ENCODE measurements around the gene TFR2. TPM values are rescaled to one million over a fixed set of nuclear protein-coding genes. Genes with fewer than 3 reads are reported as not detected.
A peak's percentile ranks its signal among the peaks of the same experiment; 100 is the strongest.

Gene TFR2
- total and polyA plus RNA-seq, 2 of the 13 experiments (the other 11 are each of a cell fraction or from before 2014, with no cell fraction given), result 36.9 to 64.2 TPM

DNA sequence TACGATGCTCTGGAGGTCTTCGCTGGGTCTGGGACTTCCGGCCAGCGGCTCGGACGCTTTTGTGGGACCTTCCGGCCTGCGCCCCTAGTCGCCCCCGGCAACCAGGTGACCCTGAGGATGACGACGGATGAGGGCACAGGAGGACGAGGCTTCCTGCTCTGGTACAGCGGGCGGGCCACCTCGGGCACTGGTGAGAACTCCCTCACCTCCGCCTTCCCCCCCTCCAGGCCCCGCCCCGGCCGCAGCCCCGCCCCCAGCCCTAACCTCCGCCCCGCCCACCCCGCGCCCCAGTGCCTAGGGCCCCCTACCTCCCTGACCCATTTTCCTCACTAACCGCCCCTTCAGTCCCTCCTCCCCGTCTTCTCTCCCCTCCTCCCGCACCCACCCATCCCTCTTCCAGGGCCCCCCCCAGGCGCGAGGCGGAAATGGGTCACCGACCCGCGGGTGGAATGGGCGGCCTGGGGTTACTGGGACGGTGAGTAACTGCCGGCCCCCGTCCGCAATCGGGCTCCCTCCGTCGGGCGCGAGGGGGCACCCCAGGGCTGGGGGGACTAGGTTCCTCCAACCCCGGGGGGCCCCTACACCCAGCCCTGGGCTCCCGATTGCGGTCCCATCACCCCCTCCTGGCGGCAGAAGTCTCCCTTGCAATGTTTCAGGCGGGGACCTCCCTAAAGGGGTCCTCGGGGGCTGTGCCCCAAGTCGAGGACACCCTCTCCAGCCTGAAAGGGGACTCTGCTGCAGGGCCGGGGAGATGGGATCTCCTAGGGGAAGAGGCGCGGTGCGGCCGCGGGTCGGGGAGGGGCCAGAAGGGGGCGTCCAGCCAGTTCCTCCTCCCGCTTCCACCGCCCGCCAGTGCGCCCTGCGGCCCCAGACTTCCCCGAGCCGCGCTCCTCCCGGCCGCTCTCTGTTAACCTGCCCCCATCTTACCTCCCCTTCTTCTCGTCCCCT lies 37.0 kb downstream of the TFR2 start:
- ATAC-seq (no peak), DNase-seq (ENCODE audit: low spot score) (no peak), FAIRE-seq (no peak)
- Histone ChIP-seq H3K9ac (ENCODE audit: insufficient read depth, low read depth, low read length) (no peak overlapping the region), H3K27me3 (ENCODE audit: control insufficient read depth in 1 of 2, insufficient read depth in 2 of 2, low read length in 2 of 2) (0 out of 5 replicates have a peak, but pooled peaks cover 0 to 2% of the 10 kb centered on the region in 2 experiments), H3K27ac (ENCODE audit: extremely low read length, insufficient read depth, low read length) (no peak overlapping the region), H2AFZ (ENCODE audit: low read length) (no peak overlapping the region), H3K36me3 (replicated peaks in 1 of 2; ENCODE audit: control insufficient read depth in 1 of 2, insufficient read depth in 2 of 2, low read length in 2 of 2) (no peaks in the 10 kb centered on the region), H3K9me3 (ENCODE audit: low read length) (no peaks in the 10 kb centered on the region), H4K20me1 (ENCODE audit: insufficient read depth, low read length) (no peaks in the 10 kb centered on the region), H3K4me1 (ENCODE audit: insufficient read depth, low read length) (peaks cover 41% of the 10 kb centered on the region), H3K4me2 (ENCODE audit: low read depth, low read length) (no peak overlapping the region), H3K79me2 (ENCODE audit: insufficient read depth, low read length) (no peaks in the 10 kb centered on the region), H3K4me3 (replicated peaks in 1 of 3; ENCODE audit: insufficient read depth in 1 of 3, low read depth in 2 of 3, low read length in 3 of 3) (no peak overlapping the region)
- in situ Hi-C loops (cut with HindIII; ENCODE audit: extremely low pct_ligation_motif_present, low pct_unique_long_range_greater_than_20kb), result no loop called here
- BruUV-seq (replicated peaks), result no TSS peak
- 95% methylated on average over 42 of the region's 70 CpGs for WGBS (ENCODE audit: low lambda C conversion rate)
- CTCF ChIA-PET (ENCODE audit: low intra/inter-chr PET ratio, low total read pairs), result no interaction called here
- POLR2A ChIA-PET, result interaction anchor here (2.9 kb wide), 1 partner anchor 18 kb away, joined by 19 read pairs; the partner anchor contains the start of genes FBXO24 and LRCH4
- TF ChIP-seq ZBTB33 (CRISPR knock-in tag; IDR thresholded peaks at IDR 0.05), result peak; percentile 92
- TF ChIP-seq ZNF570 (CRISPR knock-in tag; IDR thresholded peaks at IDR 0.05; ENCODE audit: borderline replicate concordance), result no peak
- intact Hi-C loops (cut with micrococcal nuclease; ENCODE audit: unreplicated experiment), result no loop called here

- BruUV-seq (replicated peaks), result no TSS peak
- no peaks in the 10 kb centered on the region for H3K9me3 ChIP-seq (ENCODE audit: low read length)
- no peak overlapping the region for H2AFZ ChIP-seq (ENCODE audit: low read length)
- no peak for ATAC-seq
- ChIA-PET POLR2A (interaction anchor here (2.7 to 2.9 kb wide), 2 partner anchors 9 to 18 kb away, joined by 16 to 19 read pairs; partner anchors contain the start of genes FBXO24, LRCH4 and MOSPD3), CTCF (ENCODE audit: low intra/inter-chr PET ratio, low total read pairs) (no interaction called here)
- DNase-seq (ENCODE audit: low spot score), result no peak
- no peaks in the 10 kb centered on the region for H4K20me1 ChIP-seq (ENCODE audit: insufficient read depth, low read length)
- TF ChIP-seq GLI4 (CRISPR knock-in tag; IDR thresholded peaks at IDR 0.05; ENCODE audit: borderline replicate concordance) (no peak), ZBTB20 (CRISPR knock-in tag; IDR thresholded peaks at IDR 0.05; ENCODE audit: borderline replicate concordance, low read depth) (no peak), ARNT (IDR thresholded peaks at IDR 0.05) (no peak), SKI (IDR thresholded peaks at IDR 0.05; ENCODE audit: partially characterized antibody) (no peak), ZNF281 (CRISPR knock-in tag; IDR thresholded peaks at IDR 0.05; ENCODE audit: borderline replicate concordance) (no peak), TBP (CRISPR knock-in tag; IDR thresholded peaks at IDR 0.05) (no peak), NFKB2 (CRISPR knock-in tag; IDR thresholded peaks at IDR 0.05; ENCODE audit: borderline replicate concordance) (no peak), SRSF9 (IDR thresholded peaks at IDR 0.05; ENCODE audit: borderline replicate concordance, insufficient read depth, low read depth, low read length, poor library complexity, severe bottlenecking) (no peak), PRMT3 (CRISPR knock-in tag; IDR thresholded peaks at IDR 0.05; ENCODE audit: borderline replicate concordance, low read depth) (no peak)
- no peak for FAIRE-seq
- H3K4me2 ChIP-seq (ENCODE audit: low read depth, low read length), result no peak overlapping the region
- no peaks in the 10 kb centered on the region for H3K36me3 ChIP-seq (replicated peaks in 1 of 2; ENCODE audit: control insufficient read depth in 1 of 2, insufficient read depth in 2 of 2, low read length in 2 of 2)
- peaks cover 44% of the 10 kb centered on the region for H3K4me1 ChIP-seq (ENCODE audit: insufficient read depth, low read length)
- in situ Hi-C loops (cut with HindIII; ENCODE audit: extremely low pct_ligation_motif_present, low pct_unique_long_range_greater_than_20kb), result no loop called here
- no peak overlapping the region for H3K4me3 ChIP-seq (replicated peaks in 1 of 3; ENCODE audit: insufficient read depth in 1 of 3, low read depth in 2 of 3, low read length in 3 of 3)
- no peak overlapping the region for H3K9ac ChIP-seq (ENCODE audit: insufficient read depth, low read depth, low read length)
- no peak overlapping the region for H3K27ac ChIP-seq (ENCODE audit: extremely low read length, insufficient read depth, low read length)
- 0 out of 5 replicates have a peak, but pooled peaks cover 0 to 2% of the 10 kb centered on the region in 2 experiments for H3K27me3 ChIP-seq (ENCODE audit: control insufficient read depth in 1 of 2, insufficient read depth in 2 of 2, low read length in 2 of 2)
- no peaks in the 10 kb centered on the region for H3K79me2 ChIP-seq (ENCODE audit: insufficient read depth, low read length)
- intact Hi-C loops (cut with micrococcal nuclease; ENCODE audit: unreplicated experiment), result no loop called here
- 86% methylated on average over 6 of the region's 10 CpGs for WGBS (ENCODE audit: low lambda C conversion rate)
These were observed 37.7 kb downstream of the TFR2 start for GRCh38 chr7:100603726-100604027.
